Measurements from ENCODE around the gene EN2. TPM values are rescaled to one million over a fixed set of nuclear protein-coding genes. Genes with fewer than 3 reads are reported as not detected.

The EN2 gene
- total RNA-seq, 1 donor from 2014 or later: 0.11 TPM

- Histone ChIP-seq H3K9me3 (replicated peaks) (no peaks in the 10 kb centered on the region), H3K27ac (replicated peaks) (no peak overlapping the region), H3K36me3 (no peaks in the 10 kb centered on the region), H3K27me3 (ENCODE audit: low read depth) (peaks cover 84% of the 10 kb centered on the region), H3K4me1 (no peaks in the 10 kb centered on the region), H3K4me3 (no peak overlapping the region)
- no peak for TF ChIP-seq CTCF (IDR thresholded peaks at IDR 0.05; ENCODE audit: borderline replicate concordance)
- DNase-seq: no peak
- intact Hi-C loops (cut with micrococcal nuclease): no loop called here
Observed at GRCh38 chr7:155418941-155419755, 38.8 kb upstream of the EN2 start.

- intact Hi-C loops (cut with micrococcal nuclease): no loop called here
- Histone ChIP-seq H3K4me3 (no peak overlapping the region), H3K4me1 (no peaks in the 10 kb centered on the region), H3K36me3 (no peaks in the 10 kb centered on the region), H3K27ac (replicated peaks) (no peak overlapping the region), H3K9me3 (replicated peaks) (no peaks in the 10 kb centered on the region), H3K27me3 (ENCODE audit: low read depth) (peaks cover 93% of the 10 kb centered on the region)
- no peak for TF ChIP-seq CTCF (IDR thresholded peaks at IDR 0.05; ENCODE audit: borderline replicate concordance)
- DNase-seq: no peak
Observed at GRCh38 chr7:155420116-155420515, 37.8 kb upstream of the EN2 start.

DNA sequence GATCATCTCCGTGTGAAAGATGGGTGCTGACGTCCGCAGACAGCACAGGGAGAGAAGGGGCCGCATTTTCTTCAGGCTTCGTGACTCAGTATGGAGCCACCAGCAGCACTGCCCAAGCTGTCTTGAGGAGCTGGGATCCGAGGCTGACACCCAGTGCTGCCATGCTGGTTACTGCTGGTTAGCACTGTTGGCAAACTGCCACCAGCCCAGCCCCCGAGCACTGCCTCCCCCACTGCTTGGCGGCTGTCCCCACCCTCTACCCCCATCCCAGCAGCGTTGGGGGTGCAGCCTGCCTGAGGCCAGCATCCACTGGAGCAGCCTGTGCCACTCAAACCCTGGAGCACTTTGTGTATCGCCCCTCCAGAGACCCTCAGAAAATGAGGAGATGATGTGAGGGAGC is 35.8 kb upstream of the EN2 start:
- Histone ChIP-seq H3K4me3 (no peak overlapping the region), H3K9me3 (replicated peaks) (no peaks in the 10 kb centered on the region), H3K4me1 (no peaks in the 10 kb centered on the region), H3K27me3 (ENCODE audit: low read depth) (peaks cover 98% of the 10 kb centered on the region), H3K36me3 (no peaks in the 10 kb centered on the region), H3K27ac (replicated peaks) (no peak overlapping the region)
- no peak for TF ChIP-seq CTCF (IDR thresholded peaks at IDR 0.05; ENCODE audit: borderline replicate concordance)
- intact Hi-C loops (cut with micrococcal nuclease): no loop called here
- DNase-seq: no peak

DNA sequence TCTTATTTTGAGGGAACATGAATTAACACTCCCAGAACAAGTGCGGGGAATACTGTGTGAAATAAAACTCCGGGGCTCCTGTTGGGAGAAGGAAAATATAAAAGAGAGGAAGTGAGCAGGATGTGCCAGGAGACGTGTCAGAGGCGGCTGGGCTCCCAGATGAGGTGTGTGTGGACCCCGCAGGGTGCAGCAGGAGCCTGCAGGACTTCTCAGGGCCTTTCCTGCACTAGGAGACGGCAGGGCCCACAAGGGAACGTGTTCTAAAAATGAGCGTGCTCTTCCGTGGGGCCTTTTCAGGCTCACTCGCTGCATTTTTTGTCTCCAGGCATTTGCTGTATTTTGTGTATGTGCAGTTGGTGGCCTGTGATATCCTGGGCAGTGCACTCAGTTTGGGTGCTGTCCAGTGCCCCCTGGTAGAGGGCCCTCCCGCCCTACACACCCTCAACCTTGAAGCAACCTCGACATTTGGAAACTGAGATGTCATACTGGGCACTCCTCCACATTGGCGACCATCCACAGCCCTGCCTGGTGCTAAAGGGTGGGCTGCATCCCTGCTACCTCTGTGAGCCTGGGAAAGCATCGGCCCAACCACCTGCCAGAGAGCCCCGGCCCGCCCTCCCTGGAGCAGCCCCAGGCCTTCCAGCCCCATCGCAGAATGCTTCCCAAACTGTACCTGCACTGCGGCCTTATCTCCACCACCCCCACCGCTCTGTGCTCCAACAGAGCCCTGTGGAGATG is 35.2 kb upstream of the EN2 start:
- Histone ChIP-seq H3K4me3 (no peak overlapping the region), H3K27ac (replicated peaks) (no peak overlapping the region), H3K27me3 (ENCODE audit: low read depth) (peaks cover 98% of the 10 kb centered on the region)

More for the DNA sequence above, 35.2 kb upstream of the EN2 start:
- H3K4me1 ChIP-seq: no peaks in the 10 kb centered on the region
- DNase-seq: no peak
- no peaks in the 10 kb centered on the region for H3K9me3 ChIP-seq (replicated peaks)
- no peak for TF ChIP-seq CTCF (IDR thresholded peaks at IDR 0.05; ENCODE audit: borderline replicate concordance)
- intact Hi-C loops (cut with micrococcal nuclease): no loop called here
- no peaks in the 10 kb centered on the region for H3K36me3 ChIP-seq

Measured in left ventricle myocardium inferior (tissue), 1 donor.